Measurements from ENCODE around the gene GIMAP6. TPM values are rescaled to one million over a fixed set of nuclear protein-coding genes. Genes with fewer than 3 reads are reported as not detected.

GIMAP6 gene
- total RNA-seq, 1 experiment from 2014 or later = not detected

DNA sequence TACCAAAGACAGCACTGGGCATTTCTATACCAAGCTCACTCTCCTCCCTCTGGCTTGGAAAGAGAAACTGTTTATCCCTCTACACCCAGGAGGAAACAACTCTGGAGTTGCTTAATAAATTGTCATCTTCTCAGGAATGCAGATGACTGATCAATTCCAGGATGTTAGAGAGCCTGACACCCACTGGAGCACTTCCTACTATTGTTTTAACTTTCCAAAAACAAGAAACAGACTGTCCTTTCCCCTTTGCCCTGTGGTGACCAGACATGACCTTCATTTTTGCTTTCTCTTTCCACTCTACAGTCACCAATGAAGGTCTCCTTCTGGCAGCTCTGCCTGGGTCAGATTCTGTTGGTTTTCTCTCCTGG lies 45.4 kb downstream of the GIMAP6 start:
- DNase-seq (no peak), ATAC-seq (no peak)
- no peaks in the 10 kb centered on the region for H3K36me3 ChIP-seq (ENCODE audit: low read depth, low read length)
- no peaks in the 10 kb centered on the region for H3K4me1 ChIP-seq (ENCODE audit: insufficient read depth, low read length)
- no peaks in the 10 kb centered on the region for H3K9me3 ChIP-seq (ENCODE audit: low read length)
- no peak overlapping the region for H3K27ac ChIP-seq (ENCODE audit: low read length)
- no peak overlapping the region for H3K9ac ChIP-seq (ENCODE audit: low read length)
- ChIA-PET CTCF (no interaction called here), POLR2A (ENCODE audit: unreplicated experiment) (no interaction called here)
- H3K4me2 ChIP-seq (ENCODE audit: low read length) = no peak overlapping the region
- H3K4me3 ChIP-seq (ENCODE audit: low read length) = no peak overlapping the region
- H3K9me2 ChIP-seq (replicated peaks; ENCODE audit: low read length) = no peaks in the 10 kb centered on the region
- no peak overlapping the region for H2AFZ ChIP-seq (ENCODE audit: low read length)
- no TSS peak for BruUV-seq (replicated peaks)
- no peaks in the 10 kb centered on the region for H3K79me2 ChIP-seq (ENCODE audit: low read length)
- no peaks in the 10 kb centered on the region for H4K20me1 ChIP-seq (ENCODE audit: low read length)
- TF ChIP-seq EZH2phosphoT487 (IDR thresholded peaks at IDR 0.05; ENCODE audit: borderline replicate concordance, low read length) = no peak
- TF ChIP-seq EZH2 (IDR thresholded peaks at IDR 0.05; ENCODE audit: low read length, unreplicated experiment) = no peak
- TF ChIP-seq, protein P1, sequence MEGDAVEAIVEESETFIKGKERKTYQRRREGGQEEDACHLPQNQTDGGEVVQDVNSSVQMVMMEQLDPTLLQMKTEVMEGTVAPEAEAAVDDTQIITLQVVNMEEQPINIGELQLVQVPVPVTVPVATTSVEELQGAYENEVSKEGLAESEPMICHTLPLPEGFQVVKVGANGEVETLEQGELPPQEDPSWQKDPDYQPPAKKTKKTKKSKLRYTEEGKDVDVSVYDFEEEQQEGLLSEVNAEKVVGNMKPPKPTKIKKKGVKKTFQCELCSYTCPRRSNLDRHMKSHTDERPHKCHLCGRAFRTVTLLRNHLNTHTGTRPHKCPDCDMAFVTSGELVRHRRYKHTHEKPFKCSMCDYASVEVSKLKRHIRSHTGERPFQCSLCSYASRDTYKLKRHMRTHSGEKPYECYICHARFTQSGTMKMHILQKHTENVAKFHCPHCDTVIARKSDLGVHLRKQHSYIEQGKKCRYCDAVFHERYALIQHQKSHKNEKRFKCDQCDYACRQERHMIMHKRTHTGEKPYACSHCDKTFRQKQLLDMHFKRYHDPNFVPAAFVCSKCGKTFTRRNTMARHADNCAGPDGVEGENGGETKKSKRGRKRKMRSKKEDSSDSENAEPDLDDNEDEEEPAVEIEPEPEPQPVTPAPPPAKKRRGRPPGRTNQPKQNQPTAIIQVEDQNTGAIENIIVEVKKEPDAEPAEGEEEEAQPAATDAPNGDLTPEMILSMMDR (conservative IDR thresholded peaks at IDR 0.05; ENCODE audit: low read depth, low read length) = no peak
- H3F3A ChIP-seq (ENCODE audit: low read length, unreplicated experiment) = no peaks in the 10 kb centered on the region
- peaks cover 37% of the 10 kb centered on the region; the same call in 1 of the 2 replicates for H3K27me3 ChIP-seq (ENCODE audit: low read length)
- intact Hi-C loops (cut with micrococcal nuclease) = no loop called here

DNA sequence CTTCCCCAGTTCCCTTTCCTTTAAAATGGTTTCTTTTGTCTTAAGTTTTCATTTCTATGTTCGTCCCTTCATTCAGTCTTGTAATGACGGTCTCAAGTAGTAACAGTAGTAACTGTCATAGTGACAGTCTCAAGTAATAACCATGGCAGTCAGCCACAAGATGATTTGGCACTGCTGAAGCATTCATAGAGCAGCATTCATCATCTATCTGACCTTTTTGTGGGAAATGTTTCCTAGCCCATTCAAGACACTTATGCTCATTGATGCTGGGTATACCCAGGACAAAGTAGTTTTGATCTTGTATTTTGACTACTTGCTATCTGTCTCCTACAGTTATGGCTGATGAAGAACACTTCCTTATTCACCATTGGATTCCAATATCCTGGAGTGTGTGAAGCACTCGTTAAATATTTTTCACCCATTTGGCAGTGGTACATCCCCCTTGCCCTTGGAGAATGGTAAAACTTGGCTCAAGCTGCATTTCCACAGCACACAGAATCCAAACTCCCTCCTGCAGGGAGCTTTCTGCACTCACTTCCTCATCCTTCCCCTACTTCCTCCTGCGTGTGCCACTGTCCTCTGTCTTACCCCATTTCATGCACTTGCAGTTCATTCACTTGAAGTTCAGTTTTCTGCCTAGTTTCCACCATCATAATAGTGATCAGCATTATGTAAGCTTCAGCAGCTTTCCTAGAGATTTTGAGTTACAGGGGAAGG lies 46.0 kb downstream of the GIMAP6 start:
- DNase-seq = no peak
- no peak overlapping the region for H3K9ac ChIP-seq (ENCODE audit: low read length)
- H3K9me3 ChIP-seq (ENCODE audit: low read length) = no peaks in the 10 kb centered on the region
- POLR2A ChIA-PET (ENCODE audit: unreplicated experiment) = no interaction called here
- CTCF ChIA-PET = no interaction called here
- no peaks in the 10 kb centered on the region for H3F3A ChIP-seq (ENCODE audit: low read length, unreplicated experiment)
- BruUV-seq (replicated peaks) = no TSS peak
- no peak overlapping the region for H3K27ac ChIP-seq (ENCODE audit: low read length)
- H3K4me2 ChIP-seq (ENCODE audit: low read length) = no peak overlapping the region
- peaks cover 37% of the 10 kb centered on the region; the same call in 1 of the 2 replicates for H3K27me3 ChIP-seq (ENCODE audit: low read length)
- ATAC-seq = no peak
- no peaks in the 10 kb centered on the region for H3K79me2 ChIP-seq (ENCODE audit: low read length)
- intact Hi-C loops (cut with micrococcal nuclease) = no loop called here
- H3K4me1 ChIP-seq (ENCODE audit: insufficient read depth, low read length) = no peaks in the 10 kb centered on the region
- H3K4me3 ChIP-seq (ENCODE audit: low read length) = no peak overlapping the region
- TF ChIP-seq, protein P1 (conservative IDR thresholded peaks at IDR 0.05; ENCODE audit: low read depth, low read length) = no peak
- no peak for TF ChIP-seq EZH2phosphoT487 (IDR thresholded peaks at IDR 0.05; ENCODE audit: borderline replicate concordance, low read length)
- no peak for TF ChIP-seq EZH2 (IDR thresholded peaks at IDR 0.05; ENCODE audit: low read length, unreplicated experiment)
- no peaks in the 10 kb centered on the region for H3K9me2 ChIP-seq (replicated peaks; ENCODE audit: low read length)
- no peaks in the 10 kb centered on the region for H4K20me1 ChIP-seq (ENCODE audit: low read length)
- no peaks in the 10 kb centered on the region for H3K36me3 ChIP-seq (ENCODE audit: low read depth, low read length)
- H2AFZ ChIP-seq (ENCODE audit: low read length) = no peak overlapping the region

DNA sequence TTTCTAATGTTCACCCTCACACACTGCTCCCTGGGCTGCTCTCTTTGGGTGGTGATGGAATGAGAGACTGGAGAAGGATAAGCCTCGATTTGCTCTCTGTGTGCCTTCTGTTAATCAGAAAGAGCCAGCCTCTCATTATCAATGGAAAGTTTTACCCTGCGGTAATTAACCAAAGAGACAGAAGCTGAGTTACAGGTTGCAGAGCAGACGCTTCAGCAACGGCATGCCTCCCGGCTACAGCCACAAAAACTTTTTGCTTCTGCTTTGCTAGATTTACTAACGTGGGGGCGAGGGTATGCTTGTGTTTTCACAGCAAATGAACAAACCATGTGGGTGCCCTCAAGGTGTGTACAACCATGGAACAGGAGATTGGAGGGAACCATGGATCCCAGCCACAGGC lies 47.0 kb downstream of the GIMAP6 start:
- TF ChIP-seq EZH2 (IDR thresholded peaks at IDR 0.05; ENCODE audit: low read length, unreplicated experiment) = no peak
- no peak for TF ChIP-seq EZH2phosphoT487 (IDR thresholded peaks at IDR 0.05; ENCODE audit: borderline replicate concordance, low read length)
- TF ChIP-seq, protein P1 (conservative IDR thresholded peaks at IDR 0.05; ENCODE audit: low read depth, low read length) = no peak
- Histone ChIP-seq H3K4me2 (ENCODE audit: low read length) (no peak overlapping the region), H4K20me1 (ENCODE audit: low read length) (no peaks in the 10 kb centered on the region), H3K4me3 (ENCODE audit: low read length) (no peak overlapping the region), H3K4me1 (ENCODE audit: insufficient read depth, low read length) (no peaks in the 10 kb centered on the region), H3K9me3 (ENCODE audit: low read length) (no peaks in the 10 kb centered on the region), H3K36me3 (ENCODE audit: low read depth, low read length) (no peaks in the 10 kb centered on the region), H3F3A (ENCODE audit: low read length, unreplicated experiment) (no peaks in the 10 kb centered on the region), H3K27ac (ENCODE audit: low read length) (no peak overlapping the region), H2AFZ (ENCODE audit: low read length) (no peak overlapping the region), H3K79me2 (ENCODE audit: low read length) (no peaks in the 10 kb centered on the region), H3K9ac (ENCODE audit: low read length) (no peak overlapping the region), H3K9me2 (replicated peaks; ENCODE audit: low read length) (no peaks in the 10 kb centered on the region), H3K27me3 (ENCODE audit: low read length) (peaks cover 37% of the 10 kb centered on the region; the same call in 1 of the 2 replicates)
- no TSS peak for BruUV-seq (replicated peaks)
- CTCF ChIA-PET = no interaction called here
- DNase-seq (no peak), ATAC-seq (no peak)
- intact Hi-C loops (cut with micrococcal nuclease) = no loop called here
- POLR2A ChIA-PET (ENCODE audit: unreplicated experiment) = no interaction called here
